Stimulated activated memory B cell treated with anti-CD40 and anti-IgM and Interleukin-4, amounts not matched to agents 10 μg/mL and 1 μg/mL and 100 μg/mL, for 72 hours (primary cell): Measurements from ENCODE around the gene PROM2.

ENCODE experiments used
- ATAC-seq: fragments of 150-1000 bp; cut with Tn5 transposase; 2 replicates; pipeline ENCODE4 v1.10.0; 2021
- H3K27ac Mint-ChIP-seq: one replicate; pipeline ENCODE4 v1.8.0; 2022; ENCODE audit warnings: mild to moderate bottlenecking, mixed read lengths
- H3K27me3 Mint-ChIP-seq: one replicate; pipeline ENCODE4 v1.8.0; 2022; ENCODE audit warnings: mixed read lengths
- H3K36me3 Mint-ChIP-seq: one replicate; pipeline ENCODE4 v1.8.0; 2022; ENCODE audit warnings: mixed read lengths
- H3K4me1 Mint-ChIP-seq: one replicate; pipeline ENCODE4 v1.8.0; 2022; ENCODE audit warnings: mixed read lengths
- H3K4me3 Mint-ChIP-seq: one replicate; pipeline ENCODE4 v1.8.0; 2022; ENCODE audit warnings: mild to moderate bottlenecking, moderate library complexity, mixed read lengths
- H3K9me3 Mint-ChIP-seq: one replicate; pipeline ENCODE4 v1.8.0; 2022; ENCODE audit warnings: mixed read lengths

Gene PROM2

DNA sequence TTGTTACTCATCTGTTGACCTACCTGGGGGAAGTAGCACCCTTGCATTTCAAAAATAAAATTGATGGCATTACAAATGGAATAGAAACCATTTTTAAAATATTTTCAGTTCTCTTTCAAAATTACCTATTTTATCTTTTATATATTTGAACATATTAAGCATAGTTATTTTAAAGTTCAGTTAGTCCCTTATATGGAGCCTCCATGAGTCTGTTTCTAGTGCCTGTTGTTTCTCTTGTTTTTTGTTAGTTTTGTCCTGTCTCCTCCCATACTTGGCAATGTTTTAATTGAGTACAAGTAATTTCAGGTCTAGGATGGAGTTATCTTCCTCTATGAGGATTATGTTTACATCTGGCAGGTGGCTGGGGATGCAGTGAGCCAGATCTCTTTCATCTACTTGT lies 17.0 kb downstream of the PROM2 start:
- H3K4me1 Mint-ChIP-seq: no peaks in the 10 kb centered on the region
- H3K27me3 Mint-ChIP-seq: peaks cover 8% of the 10 kb centered on the region
- peaks cover 13% of the 10 kb centered on the region for H3K9me3 Mint-ChIP-seq
- H3K4me3 Mint-ChIP-seq: no peak overlapping the region
- no peak for ATAC-seq
- no peaks in the 10 kb centered on the region for H3K36me3 Mint-ChIP-seq
- H3K27ac Mint-ChIP-seq: no peak overlapping the region

- no peak overlapping the region for H3K4me3 Mint-ChIP-seq
Observed at GRCh38 chr2:95292623-95293260, 18.5 kb downstream of the PROM2 start.

DNA sequence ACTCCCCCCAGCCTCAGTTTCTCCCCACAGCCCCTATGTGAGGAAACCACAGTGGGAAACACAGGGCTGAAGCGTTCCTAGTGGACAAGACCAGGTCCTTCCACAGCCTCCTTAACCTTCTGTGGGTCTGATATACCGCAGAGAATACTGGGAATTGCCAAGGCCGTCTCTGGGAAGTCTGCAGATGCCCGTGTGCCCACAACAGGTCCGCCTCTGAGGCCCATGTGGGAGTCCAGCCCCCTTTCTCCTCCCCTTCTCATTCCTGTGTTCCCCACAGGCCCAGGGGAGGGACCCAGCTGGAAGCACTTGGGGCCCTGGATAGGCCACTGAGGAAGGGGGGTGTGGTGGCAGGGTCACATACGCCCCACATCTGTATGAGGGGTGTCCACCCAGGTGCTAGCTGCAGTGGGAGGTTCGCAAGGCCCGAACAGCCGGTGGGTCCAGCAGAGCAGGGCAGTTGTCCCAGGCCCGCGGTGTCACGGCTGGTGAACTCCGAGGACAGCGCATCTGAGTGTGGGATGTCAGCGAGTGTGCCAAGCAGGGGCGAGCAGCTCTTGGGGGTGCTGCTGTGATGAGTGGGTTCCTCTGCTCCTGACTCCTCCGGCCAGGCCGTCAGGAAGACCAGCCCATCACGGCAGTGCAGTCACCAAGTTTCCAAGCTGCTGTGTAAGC lies 20.5 kb downstream of the PROM2 start:
- Mint-ChIP-seq H3K4me3 (no peak overlapping the region), H3K36me3 (no peaks in the 10 kb centered on the region), H3K27me3 (peaks cover 41% of the 10 kb centered on the region), H3K27ac (no peak overlapping the region), H3K4me1 (peaks cover 6% of the 10 kb centered on the region), H3K9me3 (peaks cover 13% of the 10 kb centered on the region)
- ATAC-seq: no peak

More at GRCh38 chr2:95292623-95293260, 18.5 kb downstream of the PROM2 start:
- Mint-ChIP-seq H3K9me3 (peaks cover 13% of the 10 kb centered on the region), H3K27ac (no peak overlapping the region), H3K36me3 (no peaks in the 10 kb centered on the region), H3K27me3 (peaks cover 22% of the 10 kb centered on the region), H3K4me1 (peaks cover 6% of the 10 kb centered on the region)
- ATAC-seq: no peak

GRCh38 chr2:95295376-95295775 lies 21.1 kb downstream of the PROM2 start:
- Mint-ChIP-seq H3K4me3 (no peak overlapping the region), H3K27me3 (peaks cover 41% of the 10 kb centered on the region), H3K9me3 (peaks cover 10% of the 10 kb centered on the region), H3K4me1 (peaks cover 6% of the 10 kb centered on the region), H3K36me3 (no peaks in the 10 kb centered on the region), H3K27ac (no peak overlapping the region)
- ATAC-seq: no peak

DNA sequence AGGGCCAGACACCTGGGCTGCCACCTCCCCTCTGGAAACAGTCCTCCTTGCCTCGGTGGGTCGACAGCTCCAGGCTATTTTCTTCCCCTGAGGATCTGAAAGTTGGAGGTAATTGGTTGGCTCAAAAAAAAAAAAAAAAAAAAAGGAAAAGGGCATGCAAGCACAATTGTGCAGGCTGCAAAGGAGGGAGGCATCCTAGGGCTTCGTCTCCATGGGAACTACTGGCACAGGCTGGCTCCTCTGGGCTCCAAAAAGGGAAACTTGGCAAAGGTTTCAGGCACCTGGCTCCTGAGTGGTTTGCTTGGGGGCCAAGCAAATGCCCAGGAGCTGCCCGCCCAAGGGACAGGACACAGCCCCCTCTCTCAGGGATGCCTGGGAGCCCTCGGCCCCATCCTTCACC lies 21.8 kb downstream of the PROM2 start:
- H3K27me3 Mint-ChIP-seq: peaks cover 47% of the 10 kb centered on the region
- no peak overlapping the region for H3K27ac Mint-ChIP-seq
- no peak for ATAC-seq
- H3K4me1 Mint-ChIP-seq: peaks cover 6% of the 10 kb centered on the region
- H3K36me3 Mint-ChIP-seq: no peaks in the 10 kb centered on the region
- peaks cover 6% of the 10 kb centered on the region for H3K9me3 Mint-ChIP-seq
- no peak overlapping the region for H3K4me3 Mint-ChIP-seq

DNA sequence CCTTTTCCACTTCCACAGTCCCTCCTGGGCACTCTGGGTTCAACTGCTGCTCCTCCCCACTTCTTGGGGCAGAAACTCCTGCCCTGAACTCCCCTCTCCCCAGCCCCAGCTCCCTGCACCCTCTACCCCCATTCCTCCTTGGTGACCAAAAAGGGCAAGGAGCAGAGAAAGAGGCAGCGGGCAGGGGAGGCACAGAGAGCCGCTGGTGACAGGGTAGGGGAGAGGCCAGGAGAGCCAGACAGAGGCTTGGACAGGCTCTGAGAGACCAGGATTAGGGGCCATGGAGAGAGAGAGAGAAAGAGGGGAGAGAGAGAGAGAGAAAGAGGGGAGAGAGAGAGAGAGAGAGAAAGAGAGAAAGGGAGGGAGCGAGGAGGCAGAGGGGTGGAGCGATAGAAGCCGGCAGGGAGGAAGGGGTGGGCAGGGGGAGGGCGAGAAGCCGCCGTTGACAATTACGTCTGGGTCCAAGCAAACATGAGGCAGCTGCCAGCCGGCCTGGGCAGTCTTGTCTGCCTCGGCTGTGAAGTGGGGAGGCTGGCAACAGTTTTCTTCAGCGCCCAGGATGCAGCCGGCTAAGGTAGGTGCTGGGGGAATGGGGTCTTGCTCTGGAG lies 22.7 kb downstream of the PROM2 start, which contains the start of gene KCNIP3:
Gene KCNIP3 (plus strand): TSS at position 468 of the 608 bp plus-strand sequence. CDS start 92 bp downstream, at position 560.
- Mint-ChIP-seq H3K4me1 (peaks cover 6% of the 10 kb centered on the region), H3K9me3 (peaks cover 3% of the 10 kb centered on the region), H3K36me3 (no peaks in the 10 kb centered on the region), H3K27me3 (peaks cover 50% of the 10 kb centered on the region), H3K4me3 (no peak within 1 kb of the TSS), H3K27ac (no peak within 1 kb of the TSS)
- ATAC-seq: no peak

DNA sequence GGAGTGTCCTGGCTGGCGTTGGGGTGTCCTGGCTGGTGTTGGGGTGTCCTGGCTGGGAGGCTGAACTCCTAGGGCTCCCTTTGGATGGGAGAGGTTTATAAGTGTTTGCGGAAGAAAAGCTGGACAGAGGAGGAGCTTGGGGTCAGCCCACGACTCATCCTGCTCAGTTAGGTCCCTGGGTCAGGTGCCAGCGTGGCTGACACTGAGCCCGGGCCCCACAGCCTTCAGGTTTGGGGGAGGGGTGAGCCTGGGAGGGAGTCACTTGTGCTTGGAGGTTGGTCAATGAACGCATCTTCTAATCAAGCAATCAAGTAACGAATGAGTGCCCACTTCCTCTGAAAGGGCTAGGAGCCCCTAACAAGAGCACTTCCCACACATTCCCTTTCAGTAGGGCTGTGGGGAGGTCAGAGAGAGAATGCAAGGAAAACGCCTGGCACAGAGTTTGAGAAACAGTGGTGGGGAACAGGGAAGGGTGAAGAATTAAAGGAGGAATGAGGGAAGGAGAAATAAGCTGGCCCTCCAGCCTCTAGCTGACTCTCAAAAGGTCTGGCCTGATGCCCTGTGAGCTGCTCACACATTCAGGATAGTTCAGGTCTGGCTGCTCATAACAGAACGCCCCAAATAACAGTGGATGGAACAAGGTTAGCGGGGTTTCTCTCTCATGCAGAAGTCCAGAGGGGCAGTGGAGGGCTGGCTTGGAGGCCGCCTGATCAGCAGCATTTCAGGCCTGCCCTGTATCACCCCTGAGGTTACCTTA lies 23.6 kb downstream of the PROM2 start:
- no peak overlapping the region for H3K27ac Mint-ChIP-seq
- H3K9me3 Mint-ChIP-seq: peaks cover 3% of the 10 kb centered on the region
- H3K4me3 Mint-ChIP-seq: no peak overlapping the region
- ATAC-seq: no peak
- H3K27me3 Mint-ChIP-seq: peaks cover 50% of the 10 kb centered on the region
- no peaks in the 10 kb centered on the region for H3K36me3 Mint-ChIP-seq
- peaks cover 6% of the 10 kb centered on the region for H3K4me1 Mint-ChIP-seq

DNA sequence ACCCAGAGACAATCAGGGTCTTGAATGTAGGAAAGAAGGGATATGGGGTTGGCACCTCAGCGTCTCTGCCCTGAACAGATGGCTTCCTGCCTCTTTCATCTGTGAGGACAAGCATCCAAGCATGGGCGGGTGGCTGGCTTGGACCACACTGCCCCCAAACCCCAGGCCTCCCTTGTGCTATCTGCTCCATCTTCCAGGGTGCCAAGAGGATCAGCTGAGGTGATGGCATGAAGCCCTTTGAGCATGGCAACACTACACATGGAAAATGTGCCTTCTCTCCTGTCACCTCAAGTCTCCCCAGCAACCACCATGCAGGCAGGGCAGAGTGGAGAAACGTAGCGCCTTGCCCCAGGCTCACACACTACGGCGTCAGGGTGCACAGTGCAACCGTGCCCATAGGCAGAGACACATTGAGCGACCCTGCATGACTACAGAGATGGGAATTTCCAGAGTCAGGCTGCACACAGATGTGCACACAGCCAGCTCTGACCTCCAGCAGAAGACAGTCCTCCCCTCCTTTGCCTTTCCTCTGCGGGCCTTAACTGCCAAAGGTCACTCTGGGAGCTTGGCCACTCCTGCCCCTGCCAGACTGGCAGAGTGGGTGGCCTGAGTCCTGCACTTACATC lies 24.4 kb downstream of the PROM2 start:
- no peak for ATAC-seq
- Mint-ChIP-seq H3K4me1 (peaks cover 6% of the 10 kb centered on the region), H3K9me3 (no peaks in the 10 kb centered on the region), H3K27me3 (peaks cover 50% of the 10 kb centered on the region), H3K4me3 (no peak overlapping the region), H3K27ac (no peak overlapping the region), H3K36me3 (no peaks in the 10 kb centered on the region)

DNA sequence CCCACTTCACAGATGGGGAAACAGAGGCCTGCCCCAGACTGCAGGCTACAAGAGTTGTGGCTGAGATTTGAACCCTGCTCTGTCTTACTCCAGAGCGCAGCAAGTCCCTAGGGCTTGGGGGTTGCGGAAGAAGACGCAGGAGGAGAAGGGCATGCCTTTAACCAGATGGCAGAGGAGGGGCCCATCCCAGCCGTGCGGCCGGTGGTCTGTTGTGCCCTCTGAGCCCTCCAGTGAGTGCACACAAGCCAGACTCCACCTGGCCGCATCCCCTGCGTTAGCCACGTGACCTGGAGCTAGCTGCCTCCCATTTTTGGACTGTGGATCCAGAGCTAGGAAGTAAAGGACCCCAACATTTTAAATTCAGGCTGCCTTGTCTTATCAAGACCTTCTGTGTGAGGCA lies 25.7 kb downstream of the PROM2 start:
- H3K4me1 Mint-ChIP-seq: peaks cover 6% of the 10 kb centered on the region
- no peak overlapping the region for H3K27ac Mint-ChIP-seq
- H3K4me3 Mint-ChIP-seq: no peak overlapping the region
- ATAC-seq: no peak
- H3K9me3 Mint-ChIP-seq: no peaks in the 10 kb centered on the region
- H3K36me3 Mint-ChIP-seq: no peaks in the 10 kb centered on the region
- H3K27me3 Mint-ChIP-seq: peaks cover 50% of the 10 kb centered on the region

- H3K4me3 Mint-ChIP-seq: no peak overlapping the region
- no peak for ATAC-seq
- peaks cover 50% of the 10 kb centered on the region for H3K27me3 Mint-ChIP-seq
- H3K27ac Mint-ChIP-seq: no peak overlapping the region
- no peaks in the 10 kb centered on the region for H3K9me3 Mint-ChIP-seq
- H3K4me1 Mint-ChIP-seq: peaks cover 6% of the 10 kb centered on the region
- no peaks in the 10 kb centered on the region for H3K36me3 Mint-ChIP-seq
Observed at GRCh38 chr2:95300450-95300849, 26.2 kb downstream of the PROM2 start.

- Mint-ChIP-seq H3K27me3 (peaks cover 43% of the 10 kb centered on the region), H3K36me3 (no peaks in the 10 kb centered on the region), H3K27ac (no peak overlapping the region), H3K9me3 (no peaks in the 10 kb centered on the region), H3K4me3 (no peak overlapping the region), H3K4me1 (peaks cover 6% of the 10 kb centered on the region)
- no peak for ATAC-seq
Observed at GRCh38 chr2:95301186-95301585, 26.9 kb downstream of the PROM2 start.

GRCh38 chr2:95301876-95302641 lies 27.8 kb downstream of the PROM2 start:
- peaks cover 34% of the 10 kb centered on the region for H3K27me3 Mint-ChIP-seq
- no peaks in the 10 kb centered on the region for H3K36me3 Mint-ChIP-seq
- H3K4me1 Mint-ChIP-seq: peaks cover 2% of the 10 kb centered on the region
- no peak for ATAC-seq
- no peak overlapping the region for H3K27ac Mint-ChIP-seq
- H3K4me3 Mint-ChIP-seq: no peak overlapping the region
- H3K9me3 Mint-ChIP-seq: no peaks in the 10 kb centered on the region

- ATAC-seq: no peak
- peaks cover 23% of the 10 kb centered on the region for H3K27me3 Mint-ChIP-seq
- H3K27ac Mint-ChIP-seq: no peak overlapping the region
- no peaks in the 10 kb centered on the region for H3K36me3 Mint-ChIP-seq
- no peaks in the 10 kb centered on the region for H3K4me1 Mint-ChIP-seq
- H3K4me3 Mint-ChIP-seq: no peak overlapping the region
- no peaks in the 10 kb centered on the region for H3K9me3 Mint-ChIP-seq
Observed at GRCh38 chr2:95303191-95303919, 29.1 kb downstream of the PROM2 start.
